ENCODE results near the gene CBFA2T3. TPM values are rescaled to one million over a fixed set of nuclear protein-coding genes. Genes with fewer than 3 reads are reported as not detected.

The CBFA2T3 gene
- total and polyA plus RNA-seq, 2 of the 13 experiments (the other 11 are each of a cell fraction or from before 2014, with no cell fraction given): 0.05 TPM; not detected in 1

DNA sequence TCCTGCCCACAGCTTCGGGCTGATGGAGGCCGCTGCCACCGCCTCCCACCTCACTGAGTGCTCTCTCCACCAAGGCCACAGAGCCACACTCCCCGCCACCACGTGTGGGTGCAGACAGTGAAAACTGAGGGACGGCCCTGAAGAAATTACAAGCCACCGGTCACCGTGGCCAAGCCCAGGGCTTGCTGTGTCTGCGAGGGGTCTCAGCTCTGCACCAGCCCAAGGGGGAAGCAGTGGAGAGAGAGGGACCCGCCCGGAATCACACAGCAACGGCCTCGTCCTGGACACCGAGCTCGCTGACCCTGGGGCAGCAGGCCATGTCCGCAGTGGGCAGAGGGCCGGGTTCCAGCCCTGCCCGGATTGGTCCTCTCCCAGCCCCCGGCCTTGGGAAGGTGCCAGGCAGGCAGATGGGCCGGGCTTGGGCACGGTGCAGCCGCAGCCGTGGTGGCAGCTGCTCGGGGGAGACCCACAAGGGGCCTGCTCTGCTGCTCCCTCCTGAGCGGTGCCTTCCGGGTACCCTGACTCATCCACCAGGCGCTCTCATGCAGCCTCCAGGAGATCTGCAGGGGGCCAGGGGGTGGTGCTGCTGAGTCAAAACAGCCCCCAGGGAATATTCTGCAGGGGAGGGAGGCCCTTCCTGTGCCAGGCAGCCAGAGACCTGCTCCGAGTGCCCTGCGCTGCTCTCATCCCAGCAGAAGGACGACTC is 52.0 kb downstream of the CBFA2T3 start (continued):
- TF ChIP-seq, protein P1, sequence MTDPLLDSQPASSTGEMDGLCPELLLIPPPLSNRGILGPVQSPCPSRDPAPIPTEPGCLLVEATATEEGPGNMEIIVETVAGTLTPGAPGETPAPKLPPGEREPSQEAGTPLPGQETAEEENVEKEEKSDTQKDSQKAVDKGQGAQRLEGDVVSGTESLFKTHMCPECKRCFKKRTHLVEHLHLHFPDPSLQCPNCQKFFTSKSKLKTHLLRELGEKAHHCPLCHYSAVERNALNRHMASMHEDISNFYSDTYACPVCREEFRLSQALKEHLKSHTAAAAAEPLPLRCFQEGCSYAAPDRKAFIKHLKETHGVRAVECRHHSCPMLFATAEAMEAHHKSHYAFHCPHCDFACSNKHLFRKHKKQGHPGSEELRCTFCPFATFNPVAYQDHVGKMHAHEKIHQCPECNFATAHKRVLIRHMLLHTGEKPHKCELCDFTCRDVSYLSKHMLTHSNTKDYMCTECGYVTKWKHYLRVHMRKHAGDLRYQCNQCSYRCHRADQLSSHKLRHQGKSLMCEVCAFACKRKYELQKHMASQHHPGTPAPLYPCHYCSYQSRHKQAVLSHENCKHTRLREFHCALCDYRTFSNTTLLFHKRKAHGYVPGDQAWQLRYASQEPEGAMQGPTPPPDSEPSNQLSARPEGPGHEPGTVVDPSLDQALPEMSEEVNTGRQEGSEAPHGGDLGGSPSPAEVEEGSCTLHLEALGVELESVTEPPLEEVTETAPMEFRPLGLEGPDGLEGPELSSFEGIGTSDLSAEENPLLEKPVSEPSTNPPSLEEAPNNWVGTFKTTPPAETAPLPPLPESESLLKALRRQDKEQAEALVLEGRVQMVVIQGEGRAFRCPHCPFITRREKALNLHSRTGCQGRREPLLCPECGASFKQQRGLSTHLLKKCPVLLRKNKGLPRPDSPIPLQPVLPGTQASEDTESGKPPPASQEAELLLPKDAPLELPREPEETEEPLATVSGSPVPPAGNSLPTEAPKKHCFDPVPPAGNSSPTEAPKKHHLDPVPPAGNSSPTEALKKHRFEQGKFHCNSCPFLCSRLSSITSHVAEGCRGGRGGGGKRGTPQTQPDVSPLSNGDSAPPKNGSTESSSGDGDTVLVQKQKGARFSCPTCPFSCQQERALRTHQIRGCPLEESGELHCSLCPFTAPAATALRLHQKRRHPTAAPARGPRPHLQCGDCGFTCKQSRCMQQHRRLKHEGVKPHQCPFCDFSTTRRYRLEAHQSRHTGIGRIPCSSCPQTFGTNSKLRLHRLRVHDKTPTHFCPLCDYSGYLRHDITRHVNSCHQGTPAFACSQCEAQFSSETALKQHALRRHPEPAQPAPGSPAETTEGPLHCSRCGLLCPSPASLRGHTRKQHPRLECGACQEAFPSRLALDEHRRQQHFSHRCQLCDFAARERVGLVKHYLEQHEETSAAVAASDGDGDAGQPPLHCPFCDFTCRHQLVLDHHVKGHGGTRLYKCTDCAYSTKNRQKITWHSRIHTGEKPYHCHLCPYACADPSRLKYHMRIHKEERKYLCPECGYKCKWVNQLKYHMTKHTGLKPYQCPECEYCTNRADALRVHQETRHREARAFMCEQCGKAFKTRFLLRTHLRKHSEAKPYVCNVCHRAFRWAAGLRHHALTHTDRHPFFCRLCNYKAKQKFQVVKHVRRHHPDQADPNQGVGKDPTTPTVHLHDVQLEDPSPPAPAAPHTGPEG (CRISPR knock-in tag; IDR thresholded peaks at IDR 0.05): no peak
- TF ChIP-seq ZNF501 (CRISPR knock-in tag; IDR thresholded peaks at IDR 0.05) (0 out of 2 replicates have a peak, but pooled peaks have one; percentile 19), TEAD2 (CRISPR knock-in tag; IDR thresholded peaks at IDR 0.05) (no peak), ERF (CRISPR knock-in tag; IDR thresholded peaks at IDR 0.05) (0 out of 2 replicates have a peak, but pooled peaks have one; percentile 17), ZNF615 (CRISPR knock-in tag; IDR thresholded peaks at IDR 0.05; ENCODE audit: borderline replicate concordance) (no peak), ZNF547 (CRISPR knock-in tag; IDR thresholded peaks at IDR 0.05) (peak; percentile 53; the same call in 1 of the 2 replicates), ZNF292 (CRISPR knock-in tag; IDR thresholded peaks at IDR 0.05; ENCODE audit: borderline replicate concordance, low read depth) (no peak)
- TF ChIP-seq, protein P2, sequence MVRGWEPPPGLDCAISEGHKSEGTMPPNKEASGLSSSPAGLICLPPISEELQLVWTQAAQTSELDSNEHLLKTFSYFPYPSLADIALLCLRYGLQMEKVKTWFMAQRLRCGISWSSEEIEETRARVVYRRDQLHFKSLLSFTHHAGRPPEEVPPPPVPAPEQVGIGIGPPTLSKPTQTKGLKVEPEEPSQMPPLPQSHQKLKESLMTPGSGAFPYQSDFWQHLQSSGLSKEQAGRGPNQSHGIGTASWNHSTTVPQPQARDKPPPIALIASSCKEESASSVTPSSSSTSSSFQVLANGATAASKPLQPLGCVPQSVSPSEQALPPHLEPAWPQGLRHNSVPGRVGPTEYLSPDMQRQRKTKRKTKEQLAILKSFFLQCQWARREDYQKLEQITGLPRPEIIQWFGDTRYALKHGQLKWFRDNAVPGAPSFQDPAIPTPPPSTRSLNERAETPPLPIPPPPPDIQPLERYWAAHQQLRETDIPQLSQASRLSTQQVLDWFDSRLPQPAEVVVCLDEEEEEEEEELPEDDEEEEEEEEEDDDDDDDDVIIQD (CRISPR knock-in tag; IDR thresholded peaks at IDR 0.05; ENCODE audit: low read depth): no peak
- TF ChIP-seq, protein P3, sequence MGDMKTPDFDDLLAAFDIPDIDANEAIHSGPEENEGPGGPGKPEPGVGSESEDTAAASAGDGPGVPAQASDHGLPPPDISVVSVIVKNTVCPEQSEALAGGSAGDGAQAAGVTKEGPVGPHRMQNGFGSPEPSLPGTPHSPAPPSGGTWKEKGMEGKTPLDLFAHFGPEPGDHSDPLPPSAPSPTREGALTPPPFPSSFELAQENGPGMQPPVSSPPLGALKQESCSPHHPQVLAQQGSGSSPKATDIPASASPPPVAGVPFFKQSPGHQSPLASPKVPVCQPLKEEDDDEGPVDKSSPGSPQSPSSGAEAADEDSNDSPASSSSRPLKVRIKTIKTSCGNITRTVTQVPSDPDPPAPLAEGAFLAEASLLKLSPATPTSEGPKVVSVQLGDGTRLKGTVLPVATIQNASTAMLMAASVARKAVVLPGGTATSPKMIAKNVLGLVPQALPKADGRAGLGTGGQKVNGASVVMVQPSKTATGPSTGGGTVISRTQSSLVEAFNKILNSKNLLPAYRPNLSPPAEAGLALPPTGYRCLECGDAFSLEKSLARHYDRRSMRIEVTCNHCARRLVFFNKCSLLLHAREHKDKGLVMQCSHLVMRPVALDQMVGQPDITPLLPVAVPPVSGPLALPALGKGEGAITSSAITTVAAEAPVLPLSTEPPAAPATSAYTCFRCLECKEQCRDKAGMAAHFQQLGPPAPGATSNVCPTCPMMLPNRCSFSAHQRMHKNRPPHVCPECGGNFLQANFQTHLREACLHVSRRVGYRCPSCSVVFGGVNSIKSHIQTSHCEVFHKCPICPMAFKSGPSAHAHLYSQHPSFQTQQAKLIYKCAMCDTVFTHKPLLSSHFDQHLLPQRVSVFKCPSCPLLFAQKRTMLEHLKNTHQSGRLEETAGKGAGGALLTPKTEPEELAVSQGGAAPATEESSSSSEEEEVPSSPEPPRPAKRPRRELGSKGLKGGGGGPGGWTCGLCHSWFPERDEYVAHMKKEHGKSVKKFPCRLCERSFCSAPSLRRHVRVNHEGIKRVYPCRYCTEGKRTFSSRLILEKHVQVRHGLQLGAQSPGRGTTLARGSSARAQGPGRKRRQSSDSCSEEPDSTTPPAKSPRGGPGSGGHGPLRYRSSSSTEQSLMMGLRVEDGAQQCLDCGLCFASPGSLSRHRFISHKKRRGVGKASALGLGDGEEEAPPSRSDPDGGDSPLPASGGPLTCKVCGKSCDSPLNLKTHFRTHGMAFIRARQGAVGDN (CRISPR knock-in tag; IDR thresholded peaks at IDR 0.05): peak; percentile 59; the same call in 1 of the 2 replicates
- TF ChIP-seq, protein P4, sequence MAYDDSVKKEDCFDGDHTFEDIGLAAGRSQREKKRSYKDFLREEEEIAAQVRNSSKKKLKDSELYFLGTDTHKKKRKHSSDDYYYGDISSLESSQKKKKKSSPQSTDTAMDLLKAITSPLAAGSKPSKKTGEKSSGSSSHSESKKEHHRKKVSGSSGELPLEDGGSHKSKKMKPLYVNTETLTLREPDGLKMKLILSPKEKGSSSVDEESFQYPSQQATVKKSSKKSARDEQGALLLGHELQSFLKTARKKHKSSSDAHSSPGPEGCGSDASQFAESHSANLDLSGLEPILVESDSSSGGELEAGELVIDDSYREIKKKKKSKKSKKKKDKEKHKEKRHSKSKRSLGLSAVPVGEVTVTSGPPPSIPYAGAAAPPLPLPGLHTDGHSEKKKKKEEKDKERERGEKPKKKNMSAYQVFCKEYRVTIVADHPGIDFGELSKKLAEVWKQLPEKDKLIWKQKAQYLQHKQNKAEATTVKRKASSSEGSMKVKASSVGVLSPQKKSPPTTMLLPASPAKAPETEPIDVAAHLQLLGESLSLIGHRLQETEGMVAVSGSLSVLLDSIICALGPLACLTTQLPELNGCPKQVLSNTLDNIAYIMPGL (CRISPR knock-in tag; IDR thresholded peaks at IDR 0.05; ENCODE audit: borderline replicate concordance in 1 of 2, low read depth in 1 of 2): peak; percentile 16 to 63; a peak in 1 of 4 replicates
- TF ChIP-seq, protein P5, sequence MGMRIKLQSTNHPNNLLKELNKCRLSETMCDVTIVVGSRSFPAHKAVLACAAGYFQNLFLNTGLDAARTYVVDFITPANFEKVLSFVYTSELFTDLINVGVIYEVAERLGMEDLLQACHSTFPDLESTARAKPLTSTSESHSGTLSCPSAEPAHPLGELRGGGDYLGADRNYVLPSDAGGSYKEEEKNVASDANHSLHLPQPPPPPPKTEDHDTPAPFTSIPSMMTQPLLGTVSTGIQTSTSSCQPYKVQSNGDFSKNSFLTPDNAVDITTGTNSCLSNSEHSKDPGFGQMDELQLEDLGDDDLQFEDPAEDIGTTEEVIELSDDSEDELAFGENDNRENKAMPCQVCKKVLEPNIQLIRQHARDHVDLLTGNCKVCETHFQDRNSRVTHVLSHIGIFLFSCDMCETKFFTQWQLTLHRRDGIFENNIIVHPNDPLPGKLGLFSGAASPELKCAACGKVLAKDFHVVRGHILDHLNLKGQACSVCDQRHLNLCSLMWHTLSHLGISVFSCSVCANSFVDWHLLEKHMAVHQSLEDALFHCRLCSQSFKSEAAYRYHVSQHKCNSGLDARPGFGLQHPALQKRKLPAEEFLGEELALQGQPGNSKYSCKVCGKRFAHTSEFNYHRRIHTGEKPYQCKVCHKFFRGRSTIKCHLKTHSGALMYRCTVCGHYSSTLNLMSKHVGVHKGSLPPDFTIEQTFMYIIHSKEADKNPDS (CRISPR knock-in tag; IDR thresholded peaks at IDR 0.05): no peak

Data from HepG2 (cell line).